Vagina (tissue), 2 donors: ENCODE results near the gene TCF20. TPM values are rescaled to one million over a fixed set of nuclear protein-coding genes. Genes with fewer than 3 reads are reported as not detected.

Experiments
- DNase-seq, 2 donors: peaks; one replicate each; pipeline ENCODE4 v3.0.0-alpha.2; 2017; ENCODE audit errors: extremely low spot score in 2 of 2
- H3K27ac ChIP-seq: fragments of 200-600 bp; sonication (generic); one replicate; pipeline ENCODE4 v1.5.1; 2019
- H3K27me3 ChIP-seq: fragments of 200-600 bp; sonication (generic); one replicate; pipeline ENCODE4 v1.5.1; 2019
- H3K36me3 ChIP-seq, 2 donors: fragments of 200-600 bp; sonication (generic); one replicate each; pipeline ENCODE4 v1.5.1; 2017 to 2019
- H3K4me1 ChIP-seq: fragments of 200-600 bp; sonication (generic); one replicate; pipeline ENCODE4 v1.5.1; 2019
- H3K4me3 ChIP-seq, 2 donors: fragments of 200-600 bp; sonication (generic); 1 replicate in 1 of 2; 2 replicates in 1 of 2; pipeline ENCODE4 v1.5.1; 2016 to 2019
- H3K9me3 ChIP-seq: fragments of 200-600 bp; sonication (generic); one replicate; pipeline ENCODE4 v1.5.1; 2019
- POLR2A ChIP-seq, 2 donors: fragments of 450-650 bp; IDR thresholded peaks; one replicate each; pipeline ENCODE4 v1.6.1; 2017; ENCODE audit warnings: antibody characterized with exemption in 2 of 2, mild to moderate bottlenecking in 2 of 2, moderate library complexity in 2 of 2
- POLR2AphosphoS5 ChIP-seq, 2 donors: sonication (generic); formaldehyde crosslinking; IDR thresholded peaks; one replicate each; pipeline ENCODE4 v1.9.0; 2017; ENCODE audit warnings: antibody characterized with exemption in 2 of 2, mild to moderate bottlenecking in 2 of 2, low read depth in 1 of 2; ENCODE audit not compliant: insufficient read depth in 1 of 2
- intact Hi-C: fragments of 100-400 bp; cut with DNase I; formaldehyde crosslinking; loops from one replicate; pipeline ENCODE4 v1.15.1; 2023
- total RNA-seq: library from RNA; depleted of rRNA; stranded (reverse); fragments of >200 nt; gene quantifications from one replicate; pipeline ENCODE4 v1.2.3, GENCODE V29; 2016
- TF ChIP-seq, protein P1 (sequence below), 3 experiments: fragments of 450-650 bp in 2 of 3; fragments of 200-600 bp in 1 of 3; sonication (generic) in 1 of 3; IDR thresholded peaks; one replicate each; pipeline ENCODE4 v1.5.1; 2017 to 2019; ENCODE audit warnings: antibody characterized with exemption in 3 of 3, mild to moderate bottlenecking in 2 of 3, moderate library complexity in 2 of 3

Gene TCF20
- total RNA-seq, 1 donor from 2014 or later: 30.4 TPM

DNA sequence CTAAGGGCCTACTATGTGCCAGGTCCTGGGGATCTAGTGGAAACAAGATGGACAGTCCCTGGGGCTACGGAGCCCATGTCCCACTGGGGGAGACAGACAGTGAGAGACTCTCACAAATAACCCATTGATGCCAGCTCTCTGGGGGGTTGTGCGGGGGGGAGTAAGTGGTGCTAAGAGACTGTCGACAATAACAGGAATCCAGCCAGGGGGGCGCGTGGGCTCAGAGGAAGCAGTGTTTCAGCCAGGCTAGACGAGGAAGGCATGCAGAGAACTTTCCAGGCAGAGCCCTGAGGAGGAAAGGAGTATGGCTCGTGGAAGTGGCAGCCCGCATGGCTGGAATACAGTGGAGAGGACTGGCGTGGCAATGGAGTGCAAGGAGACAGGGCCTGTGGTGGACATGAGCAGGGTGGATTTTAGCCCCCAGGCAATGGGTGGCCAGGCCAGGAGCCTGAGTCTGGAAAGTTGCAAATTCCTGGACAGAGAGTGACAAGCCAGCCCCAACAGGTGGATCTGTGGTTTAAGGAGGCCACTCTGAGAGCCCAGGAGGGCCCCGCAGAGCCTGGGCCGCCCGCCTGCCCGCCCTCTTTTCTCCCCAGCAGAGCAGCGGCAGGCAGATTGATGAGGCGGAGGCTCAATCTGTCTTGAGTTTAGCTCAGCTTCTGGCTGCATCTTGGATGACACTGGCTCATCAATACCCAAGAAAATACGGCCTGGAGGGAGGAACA is 40.0 kb upstream of the TCF20 start:
- no peak for DNase-seq
- Histone ChIP-seq H3K4me3 (no peak overlapping the region), H3K36me3 (no peaks in the 10 kb centered on the region), H3K4me1 (peaks cover 12% of the 10 kb centered on the region), H3K27ac (no peak overlapping the region), H3K27me3 (no peaks in the 10 kb centered on the region), H3K9me3 (no peaks in the 10 kb centered on the region)
- intact Hi-C loops: no loop called here
- TF ChIP-seq POLR2AphosphoS5 (IDR thresholded peaks at IDR 0.05; ENCODE audit: insufficient read depth in 1 of 2, low read depth in 1 of 2) (no peak), POLR2A (IDR thresholded peaks at IDR 0.05) (no peak)
- TF ChIP-seq, protein P1, sequence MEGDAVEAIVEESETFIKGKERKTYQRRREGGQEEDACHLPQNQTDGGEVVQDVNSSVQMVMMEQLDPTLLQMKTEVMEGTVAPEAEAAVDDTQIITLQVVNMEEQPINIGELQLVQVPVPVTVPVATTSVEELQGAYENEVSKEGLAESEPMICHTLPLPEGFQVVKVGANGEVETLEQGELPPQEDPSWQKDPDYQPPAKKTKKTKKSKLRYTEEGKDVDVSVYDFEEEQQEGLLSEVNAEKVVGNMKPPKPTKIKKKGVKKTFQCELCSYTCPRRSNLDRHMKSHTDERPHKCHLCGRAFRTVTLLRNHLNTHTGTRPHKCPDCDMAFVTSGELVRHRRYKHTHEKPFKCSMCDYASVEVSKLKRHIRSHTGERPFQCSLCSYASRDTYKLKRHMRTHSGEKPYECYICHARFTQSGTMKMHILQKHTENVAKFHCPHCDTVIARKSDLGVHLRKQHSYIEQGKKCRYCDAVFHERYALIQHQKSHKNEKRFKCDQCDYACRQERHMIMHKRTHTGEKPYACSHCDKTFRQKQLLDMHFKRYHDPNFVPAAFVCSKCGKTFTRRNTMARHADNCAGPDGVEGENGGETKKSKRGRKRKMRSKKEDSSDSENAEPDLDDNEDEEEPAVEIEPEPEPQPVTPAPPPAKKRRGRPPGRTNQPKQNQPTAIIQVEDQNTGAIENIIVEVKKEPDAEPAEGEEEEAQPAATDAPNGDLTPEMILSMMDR (IDR thresholded peaks at IDR 0.05): no peak

DNA sequence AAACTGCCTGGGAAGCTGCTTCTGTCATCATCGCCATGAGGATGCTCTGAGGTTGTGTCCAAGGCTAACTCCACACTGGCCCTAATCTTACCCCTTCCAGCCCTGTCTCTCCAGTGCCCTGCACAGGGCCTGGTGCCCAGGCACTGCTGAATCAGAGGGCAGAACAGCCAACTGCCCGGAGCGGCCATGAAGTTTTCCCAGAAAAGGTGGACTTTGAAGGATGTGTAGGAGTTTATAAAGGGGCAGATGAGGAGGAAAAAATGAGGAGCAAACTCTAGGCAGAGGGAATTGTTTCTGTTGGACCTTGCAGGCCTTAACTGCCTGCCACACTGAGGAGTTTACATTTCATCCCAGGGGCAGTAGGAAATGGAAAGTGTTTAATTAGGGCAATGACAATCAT is 39.4 kb upstream of the TCF20 start:
- DNase-seq: no peak
- H3K4me1 ChIP-seq: peaks cover 12% of the 10 kb centered on the region
- H3K4me3 ChIP-seq: no peak overlapping the region
- H3K27me3 ChIP-seq: no peaks in the 10 kb centered on the region
- no peaks in the 10 kb centered on the region for H3K36me3 ChIP-seq
- H3K9me3 ChIP-seq: no peaks in the 10 kb centered on the region
- intact Hi-C loops: loop anchor here (10.0 kb wide), 1 partner anchor 85 kb away; no protein-coding TSS in a partner anchor
- no peak overlapping the region for H3K27ac ChIP-seq
- TF ChIP-seq POLR2AphosphoS5 (IDR thresholded peaks at IDR 0.05; ENCODE audit: insufficient read depth in 1 of 2, low read depth in 1 of 2) (no peak), POLR2A (IDR thresholded peaks at IDR 0.05) (no peak)
- TF ChIP-seq, protein P1 (IDR thresholded peaks at IDR 0.05): no peak

DNA sequence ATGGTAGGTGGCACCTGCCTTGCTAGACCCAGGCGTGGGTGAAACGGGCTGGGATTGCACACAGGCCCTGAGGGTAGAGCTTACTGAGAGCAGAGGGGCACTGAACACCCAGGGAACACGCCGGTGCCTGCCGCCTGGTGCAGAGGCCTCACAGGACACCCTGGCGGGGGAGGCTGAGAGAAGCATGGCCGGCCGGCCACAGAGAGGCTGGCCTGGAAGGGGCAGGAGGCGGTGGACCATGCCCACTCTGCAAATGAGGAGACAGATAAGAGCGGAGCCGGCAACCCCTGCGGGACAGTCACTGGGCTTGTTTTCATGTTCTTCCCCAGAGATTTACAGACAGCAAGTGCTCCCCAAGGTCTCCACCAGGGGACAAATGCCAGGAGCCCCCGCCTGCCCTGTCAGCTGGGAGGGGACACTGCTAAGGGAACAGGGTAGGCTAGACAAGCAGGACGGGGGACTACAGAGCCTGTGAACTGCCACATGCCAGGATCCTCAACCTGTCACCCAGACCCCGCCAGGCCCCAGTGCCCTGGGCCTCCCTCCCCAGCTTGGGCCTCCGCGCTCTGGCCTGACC is 38.5 kb upstream of the TCF20 start:
- no peak for DNase-seq
- intact Hi-C loops: loop anchor here (10.0 kb wide), 1 partner anchor 84 kb away; no protein-coding TSS in a partner anchor
- Histone ChIP-seq H3K4me1 (peaks cover 5% of the 10 kb centered on the region), H3K36me3 (no peaks in the 10 kb centered on the region), H3K27me3 (no peaks in the 10 kb centered on the region), H3K27ac (no peak overlapping the region), H3K9me3 (no peaks in the 10 kb centered on the region), H3K4me3 (no peak overlapping the region)
- TF ChIP-seq POLR2AphosphoS5 (IDR thresholded peaks at IDR 0.05; ENCODE audit: insufficient read depth in 1 of 2, low read depth in 1 of 2): no peak
- TF ChIP-seq, protein P1 (IDR thresholded peaks at IDR 0.05): no peak
- TF ChIP-seq POLR2A (IDR thresholded peaks at IDR 0.05): no peak

DNA sequence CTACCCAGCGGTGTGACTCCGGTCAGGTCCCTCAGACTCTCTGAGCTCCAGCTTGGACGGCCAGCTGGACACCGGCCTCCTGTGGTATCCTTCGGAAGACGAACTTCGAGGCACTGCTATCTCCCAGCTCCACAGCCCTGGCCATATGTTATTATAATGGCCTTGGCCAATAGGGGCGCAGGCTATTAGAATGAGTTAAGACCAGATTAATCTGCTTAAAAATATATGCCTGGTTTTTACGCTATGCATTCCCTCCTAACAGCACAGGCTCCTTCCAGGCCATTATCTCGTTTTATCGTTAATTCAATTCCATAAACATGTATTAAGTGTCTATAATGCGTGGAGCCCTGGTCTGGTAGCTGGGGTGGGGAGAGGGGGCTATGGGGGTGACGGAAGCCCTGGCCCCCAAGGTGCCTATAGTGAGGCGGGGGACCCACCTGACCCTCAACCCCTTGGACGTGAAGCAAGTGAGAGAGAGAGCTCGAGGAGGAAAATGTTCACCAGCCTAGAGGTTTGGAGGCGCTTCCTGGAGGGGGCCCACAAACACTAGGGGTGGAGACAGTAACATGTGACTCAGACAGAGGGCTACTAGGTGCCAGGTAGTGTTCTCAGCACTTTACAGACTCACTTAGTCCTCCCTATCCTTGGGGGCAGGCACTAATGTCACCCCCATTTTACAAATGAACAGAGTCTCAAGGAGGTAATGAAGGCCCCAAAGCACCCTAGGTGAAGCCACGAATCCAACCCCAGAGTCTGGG is 37.5 kb upstream of the TCF20 start:
- H3K4me1 ChIP-seq: no peaks in the 10 kb centered on the region
- TF ChIP-seq POLR2AphosphoS5 (IDR thresholded peaks at IDR 0.05; ENCODE audit: insufficient read depth in 1 of 2, low read depth in 1 of 2) (no peak), POLR2A (IDR thresholded peaks at IDR 0.05) (no peak)
- TF ChIP-seq, protein P1 (IDR thresholded peaks at IDR 0.05): no peak
- no peaks in the 10 kb centered on the region for H3K27me3 ChIP-seq
- H3K9me3 ChIP-seq: no peaks in the 10 kb centered on the region
- H3K36me3 ChIP-seq: no peaks in the 10 kb centered on the region
- no peak for DNase-seq
- H3K27ac ChIP-seq: no peak overlapping the region
- intact Hi-C loops: loop anchor here (10.0 kb wide), 1 partner anchor 83 kb away; no protein-coding TSS in a partner anchor
- no peak overlapping the region for H3K4me3 ChIP-seq
